ENCODE data around the gene MAST4. TPM values are rescaled to one million over a fixed set of nuclear protein-coding genes. Genes with fewer than 3 reads are reported as not detected.

Gene MAST4
- total and polyA plus RNA-seq, 2 of the 8 experiments (the other 6 are each of a cell fraction or from before 2014, with no cell fraction given): 1.5 to 2.6 TPM

- Histone ChIP-seq H4K5ac (ENCODE audit: insufficient read length, low read depth, low read length) (no peak overlapping the region), H3K79me1 (ENCODE audit: low read depth, low read length) (no peaks in the 10 kb centered on the region), H3K9me3 (ENCODE audit: insufficient read depth in 2 of 2, low read depth in 1 of 2, low read length in 1 of 2) (peaks cover 0 to 7% of the 10 kb centered on the region in 2 experiments; a peak in 1 of 4 replicates), H4K8ac (ENCODE audit: extremely low read depth, insufficient read depth, low read length) (no peak overlapping the region), H4K20me1 (replicated peaks in 1 of 2; ENCODE audit: control insufficient read depth in 1 of 2, insufficient read depth in 2 of 2, low read length in 2 of 2) (no peaks in the 10 kb centered on the region), H2BK12ac (ENCODE audit: low read depth, low read length) (no peak overlapping the region), H3K27me3 (replicated peaks in 1 of 4; ENCODE audit: control insufficient read depth in 3 of 4, extremely low read depth in 1 of 4, insufficient read depth in 3 of 4, low read length in 3 of 4) (peaks cover 0 to 2% (median 0%) of the 10 kb centered on the region in 4 experiments; a peak in 1 of 7 replicates), H3K4me3 (ENCODE audit: extremely low read depth in 1 of 4, insufficient read depth in 2 of 4, low read depth in 3 of 4, low read length in 4 of 4) (no peak overlapping the region), H3K23me2 (ENCODE audit: low read depth, low read length) (no peaks in the 10 kb centered on the region; the same call in 1 of the 2 replicates), H3K18ac (ENCODE audit: extremely low read depth, low read length) (no peak overlapping the region), H3K36me3 (ENCODE audit: control insufficient read depth in 2 of 4, insufficient read depth in 4 of 4, low read length in 3 of 4) (no peaks in the 10 kb centered on the region), H2BK5ac (ENCODE audit: low read depth, low read length) (no peak overlapping the region), H3K4me1 (replicated peaks in 1 of 4; ENCODE audit: control insufficient read depth in 3 of 4, insufficient read depth in 4 of 4, low read length in 3 of 4) (peaks cover 0 to 11% (median 3%) of the 10 kb centered on the region in 4 experiments; a peak in 3 of 7 replicates), H3K4me2 (ENCODE audit: insufficient read depth in 1 of 2, low read depth in 2 of 2, low read length in 2 of 2) (no peak overlapping the region), H3K23ac (ENCODE audit: insufficient read length) (no peak overlapping the region), H2BK15ac (ENCODE audit: low read length) (no peak overlapping the region), H2AK5ac (ENCODE audit: low read depth, low read length) (no peak overlapping the region), H2BK120ac (replicated peaks; ENCODE audit: low read depth, low read length) (no peak overlapping the region), H2AFZ (ENCODE audit: low read length) (no peak overlapping the region), H4K91ac (replicated peaks; ENCODE audit: insufficient read length, low read length) (no peak overlapping the region), H2BK20ac (ENCODE audit: low read length) (no peak overlapping the region), H3K56ac (replicated peaks; ENCODE audit: insufficient read length, low read depth, low read length) (no peak overlapping the region), H3K4ac (replicated peaks; ENCODE audit: insufficient read length, low read depth, low read length) (no peak overlapping the region), H3K79me2 (ENCODE audit: control insufficient read depth in 1 of 2, insufficient read depth in 2 of 2, low read length in 2 of 2) (no peaks in the 10 kb centered on the region), H3K9ac (replicated peaks in 1 of 4; ENCODE audit: extremely low read depth in 1 of 4, low read depth in 3 of 4, low read length in 3 of 4) (no peak overlapping the region), H3K27ac (ENCODE audit: low read depth, low read length) (no peak overlapping the region), H3K14ac (ENCODE audit: insufficient read length) (no peak overlapping the region)
- ChIA-PET CTCF (ENCODE audit: partially characterized antibody) (interaction anchor here (0.7 to 2.0 kb wide), 4 partner anchors 12 to 30 kb away, joined by 3 to 4 read pairs (median 4); no protein-coding TSS in a partner anchor), POLR2A (ENCODE audit: partially characterized antibody) (no interaction called here)
- WGBS, 2 experiments (ENCODE audit: extremely low coverage in 1 of 2, insufficient coverage in 1 of 2, insufficient read length in 1 of 2, insufficient replicate concordance in 2 of 2, low coverage in 1 of 2, low lambda C conversion rate in 2 of 2, missing lambda C conversion rate in 1 of 2): 88% methylated on average over 7 of the region's 7 CpGs; no CpG with 5 or more reads in 1 of the 2 experiments
- DNase-seq (ENCODE audit: low read depth in 1 of 2, low spot score in 2 of 2): no peak
- FAIRE-seq: no peak
- TF ChIP-seq POU5F1 (IDR thresholded peaks at IDR 0.05; ENCODE audit: low read depth, low read length): no peak
- no peak for TF ChIP-seq RFX5 (IDR thresholded peaks at IDR 0.05; ENCODE audit: borderline replicate concordance, low read depth, low read length)
- no peak for TF ChIP-seq E2F6 (IDR thresholded peaks at IDR 0.05)
- TF ChIP-seq SIN3A (conservative IDR thresholded peaks at IDR 0.05 in 1 of 2, IDR thresholded peaks at IDR 0.05 in 1 of 2; ENCODE audit: low read depth in 1 of 2, low read length in 2 of 2): no peak
- TF ChIP-seq CEBPB (IDR thresholded peaks at IDR 0.05; ENCODE audit: low read depth, low read length): no peak
- no peak for TF ChIP-seq BACH1 (IDR thresholded peaks at IDR 0.05; ENCODE audit: low read length)
- no peak for TF ChIP-seq KDM5A (IDR thresholded peaks at IDR 0.05; ENCODE audit: low read length)
- no peak for TF ChIP-seq JUN (IDR thresholded peaks at IDR 0.05; ENCODE audit: low read depth, low read length)
- TF ChIP-seq POLR2A (IDR thresholded peaks at IDR 0.05; ENCODE audit: control extremely low read depth in 1 of 2, low read depth in 2 of 2, low read length in 2 of 2): no peak
- no peak for TF ChIP-seq MAFK (IDR thresholded peaks at IDR 0.05; ENCODE audit: low read depth, low read length)
- TF ChIP-seq TBP (IDR thresholded peaks at IDR 0.05; ENCODE audit: low read depth, low read length): no peak
- no peak for TF ChIP-seq CTBP2 (IDR thresholded peaks at IDR 0.05; ENCODE audit: borderline replicate concordance, insufficient read depth, insufficient read length, low read length)
Measured at GRCh38 chr5:67188274-67189078, 592.3 kb downstream of the MAST4 start.

Data from H1 (cell line).